ENCODE data around the gene NADK2.

DNA sequence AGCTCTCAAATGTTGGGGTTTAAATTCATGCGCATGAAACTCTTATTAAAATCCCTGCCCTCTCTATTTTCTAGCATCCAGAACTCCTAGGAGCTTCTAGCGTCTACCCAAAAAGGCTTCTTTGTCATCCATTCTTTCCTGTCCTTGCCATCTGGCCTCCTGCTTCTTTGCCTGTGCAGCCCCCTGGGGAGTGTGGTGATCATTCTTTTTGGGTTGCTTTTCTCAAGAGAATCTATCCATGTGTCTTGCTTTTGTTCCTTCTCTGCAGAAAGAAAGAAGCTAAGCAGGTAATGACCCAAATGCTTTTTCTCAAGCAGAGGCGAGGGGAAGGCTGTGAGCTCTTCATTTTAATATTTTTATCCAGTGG is 63.2 kb downstream of the NADK2 start:
- TF ChIP-seq, protein P1, sequence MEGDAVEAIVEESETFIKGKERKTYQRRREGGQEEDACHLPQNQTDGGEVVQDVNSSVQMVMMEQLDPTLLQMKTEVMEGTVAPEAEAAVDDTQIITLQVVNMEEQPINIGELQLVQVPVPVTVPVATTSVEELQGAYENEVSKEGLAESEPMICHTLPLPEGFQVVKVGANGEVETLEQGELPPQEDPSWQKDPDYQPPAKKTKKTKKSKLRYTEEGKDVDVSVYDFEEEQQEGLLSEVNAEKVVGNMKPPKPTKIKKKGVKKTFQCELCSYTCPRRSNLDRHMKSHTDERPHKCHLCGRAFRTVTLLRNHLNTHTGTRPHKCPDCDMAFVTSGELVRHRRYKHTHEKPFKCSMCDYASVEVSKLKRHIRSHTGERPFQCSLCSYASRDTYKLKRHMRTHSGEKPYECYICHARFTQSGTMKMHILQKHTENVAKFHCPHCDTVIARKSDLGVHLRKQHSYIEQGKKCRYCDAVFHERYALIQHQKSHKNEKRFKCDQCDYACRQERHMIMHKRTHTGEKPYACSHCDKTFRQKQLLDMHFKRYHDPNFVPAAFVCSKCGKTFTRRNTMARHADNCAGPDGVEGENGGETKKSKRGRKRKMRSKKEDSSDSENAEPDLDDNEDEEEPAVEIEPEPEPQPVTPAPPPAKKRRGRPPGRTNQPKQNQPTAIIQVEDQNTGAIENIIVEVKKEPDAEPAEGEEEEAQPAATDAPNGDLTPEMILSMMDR (IDR thresholded peaks at IDR 0.05; ENCODE audit: low read depth, low read length) = no peak
- TF ChIP-seq EZH2phosphoT487 (IDR thresholded peaks at IDR 0.05; ENCODE audit: low read depth) = no peak

All from OCI-LY3 (cell line).